ENCODE measurements around the gene CACNA1H. TPM values are rescaled to one million over a fixed set of nuclear protein-coding genes. Genes with fewer than 3 reads are reported as not detected.

The CACNA1H gene
- total RNA-seq, 1 experiment from 2014 or later, result 24.3 TPM

GRCh38 chr16:1156983-1157638, 4.2 kb downstream of the CACNA1H start:
- peaks cover 4% of the 10 kb centered on the region; the same call in 1 of the 2 replicates for H3K79me2 ChIP-seq (ENCODE audit: insufficient read depth, low read length)
- no peaks in the 10 kb centered on the region for H3K27me3 ChIP-seq (ENCODE audit: insufficient read depth, low read length)
- ChIA-PET POLR2A (no interaction called here), CTCF (no interaction called here), RAD21 (ENCODE audit: low non-redundant PET in 1 of 2, low total read pairs in 2 of 2, uncharacterized antibody in 2 of 2, unreplicated experiment in 2 of 2) (no interaction called here)
- DNase-seq (ENCODE audit: low read depth, low spot score), result no peak
- no peak for TF ChIP-seq ZNF274 (IDR thresholded peaks at IDR 0.05; ENCODE audit: low read depth, low read length)
- no peak for TF ChIP-seq SRF (IDR thresholded peaks at IDR 0.05; ENCODE audit: low read depth)
- no peak for TF ChIP-seq POLR2AphosphoS5 (IDR thresholded peaks at IDR 0.05; ENCODE audit: low read depth, low read length)
- no peak for TF ChIP-seq SP1 (IDR thresholded peaks at IDR 0.05; ENCODE audit: low read depth)
- TF ChIP-seq ZFX (IDR thresholded peaks at IDR 0.05), result no peak
- TF ChIP-seq POLR2A (IDR thresholded peaks at IDR 0.05; ENCODE audit: borderline replicate concordance, extremely low read depth, insufficient read depth, insufficient read length), result no peak
- no peak for TF ChIP-seq CEBPB (IDR thresholded peaks at IDR 0.05; ENCODE audit: low read depth)
- TF ChIP-seq JUND (IDR thresholded peaks at IDR 0.05), result no peak
- no peak for TF ChIP-seq EZH2 (IDR thresholded peaks at IDR 0.05)
- TF ChIP-seq CBX3 (IDR thresholded peaks at IDR 0.05; ENCODE audit: low read depth), result no peak
- TF ChIP-seq TCF7L2 (IDR thresholded peaks at IDR 0.05; ENCODE audit: borderline replicate concordance, extremely low read depth, insufficient read depth, insufficient read length), result no peak
- no peak for TF ChIP-seq YY1 (IDR thresholded peaks at IDR 0.05; ENCODE audit: extremely low read depth, insufficient replicate concordance, low read depth, low read length)
- TF ChIP-seq ATF3 (IDR thresholded peaks at IDR 0.05), result no peak
- no peak for TF ChIP-seq EGR1 (IDR thresholded peaks at IDR 0.05; ENCODE audit: low read depth)
- no peak for TF ChIP-seq FOSL1 (IDR thresholded peaks at IDR 0.05; ENCODE audit: low read depth)
- no peak for TF ChIP-seq ZBTB33 (IDR thresholded peaks at IDR 0.05; ENCODE audit: extremely low read depth, insufficient replicate concordance, low read length)
- TF ChIP-seq CTCF (IDR thresholded peaks at IDR 0.05 in 2 of 3, conservative IDR thresholded peaks at IDR 0.05 in 1 of 3; ENCODE audit: borderline replicate concordance in 1 of 3, insufficient read depth in 1 of 3, low read depth in 2 of 3, low read length in 2 of 3), result no peak
- TF ChIP-seq SIN3A (IDR thresholded peaks at IDR 0.05; ENCODE audit: low read depth), result no peak
- TF ChIP-seq EZH2phosphoT487 (IDR thresholded peaks at IDR 0.05; ENCODE audit: borderline replicate concordance), result no peak
- no peak overlapping the region for H2AFZ ChIP-seq (ENCODE audit: low read depth, low read length, poor library complexity, severe bottlenecking)
- no peak overlapping the region for H3K4me3 ChIP-seq (replicated peaks in 1 of 2; ENCODE audit: low read depth in 1 of 2, low read length in 2 of 2)
- H3K36me3 ChIP-seq (ENCODE audit: control insufficient read depth in 1 of 2, insufficient read depth in 2 of 2, low read length in 2 of 2), result no peaks in the 10 kb centered on the region
- H3K9ac ChIP-seq (ENCODE audit: low read length), result no peak overlapping the region
- intact Hi-C loops (cut with micrococcal nuclease), result no loop called here
- no peak overlapping the region for H3K27ac ChIP-seq (ENCODE audit: low read depth, low read length)
- H3K9me3 ChIP-seq (ENCODE audit: control insufficient read depth in 1 of 2, insufficient read depth in 1 of 2, low read depth in 1 of 2, low read length in 2 of 2), result no peaks in the 10 kb centered on the region
- no peak for ATAC-seq
- H3K4me1 ChIP-seq (ENCODE audit: control insufficient read depth in 1 of 2, insufficient read depth in 2 of 2, low read length in 2 of 2), result peaks cover 3 to 6% of the 10 kb centered on the region in 2 experiments
- no TSS peak for BruUV-seq (replicated peaks)
- no peaks in the 10 kb centered on the region for H4K20me1 ChIP-seq (ENCODE audit: insufficient read depth)
- H3K9me2 ChIP-seq (ENCODE audit: insufficient read depth), result no peaks in the 10 kb centered on the region
- H3K4me2 ChIP-seq (ENCODE audit: low read length), result no peak overlapping the region
